Thyroid gland (tissue), 4 donors: ENCODE measurements around the gene HNRNPA0.

Source experiments
- CTCF ChIP-seq, 6 experiments: fragments of 200-600 bp in 3 of 6; fragments of 450-650 bp in 3 of 6; sonication (generic) in 3 of 6; IDR thresholded peaks; one replicate each; pipeline ENCODE4 v1.5.1; 2016 to 2019; ENCODE audit warnings: antibody characterized with exemption in 6 of 6, mild to moderate bottlenecking in 2 of 6, inconsistent platforms in 1 of 6, moderate library complexity in 1 of 6
- POLR2A ChIP-seq, 2 donors: fragments of 450-650 bp; IDR thresholded peaks; one replicate each; pipeline ENCODE4 v1.6.1; 2017; ENCODE audit warnings: antibody characterized with exemption in 2 of 2, mild to moderate bottlenecking in 2 of 2, moderate library complexity in 1 of 2

- TF ChIP-seq POLR2A (IDR thresholded peaks at IDR 0.05) = no peak
- no peak for TF ChIP-seq CTCF (IDR thresholded peaks at IDR 0.05)
These were observed 23.0 kb downstream of the HNRNPA0 start for GRCh38 chr5:137731176-137731575.
